ENCODE measurements around the gene SLC16A1. TPM values are rescaled to one million over a fixed set of nuclear protein-coding genes. Genes with fewer than 3 reads are reported as not detected.
"Not testable (repeated sequence)": the region's sequence is repeated elsewhere in the genome, so short reads cannot be mapped to it uniquely, and the experiment has no call there.

Gene SLC16A1
- total RNA-seq, 2 experiments from 2014 or later, result 84.7 to 86.1 TPM

DNA sequence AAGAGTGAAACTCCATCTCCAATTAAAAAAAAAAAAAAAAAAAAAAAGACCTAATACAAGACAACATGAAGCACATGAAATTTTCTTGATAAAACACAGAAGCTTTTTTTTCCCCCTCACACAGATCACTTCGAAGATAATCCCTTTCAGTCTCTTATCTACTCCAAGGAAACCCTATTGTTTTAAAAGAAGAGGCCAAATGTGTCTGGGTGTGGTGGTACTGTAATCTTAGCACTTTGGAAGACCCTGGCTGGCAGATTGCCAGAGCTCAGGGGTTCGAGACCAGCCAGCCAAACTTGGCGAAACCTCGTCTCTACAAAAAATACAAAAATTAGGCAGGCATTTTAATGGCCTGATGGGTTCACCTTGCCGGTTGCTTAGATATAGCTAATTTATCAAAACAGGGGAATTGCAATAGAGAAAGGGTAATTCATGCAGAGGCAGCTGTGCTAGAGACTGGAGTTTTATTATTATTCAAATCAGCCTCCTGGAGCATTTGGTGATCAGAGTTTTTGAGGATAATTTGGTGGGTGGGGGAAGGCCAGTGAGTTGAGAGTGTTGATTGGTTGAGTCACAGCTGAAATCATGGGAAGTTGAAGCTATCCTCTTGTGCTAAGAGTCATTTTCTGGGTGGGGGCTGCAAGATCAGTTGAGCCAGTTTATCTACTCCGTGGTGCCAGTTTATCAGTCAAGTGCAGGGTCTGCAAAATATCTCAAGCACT is 62.5 kb downstream of the SLC16A1 start:
- ChIA-PET CTCF (interaction anchor here (0.6 to 0.9 kb wide), 2 partner anchors 43 to 723 kb away, joined by 3 to 4 read pairs; no protein-coding TSS in a partner anchor), POLR2A (interaction anchor here (0.6 kb wide), 1 partner anchor 17 kb away, joined by 11 read pairs; no protein-coding TSS in a partner anchor)

- POLR2A ChIA-PET, result interaction anchor here (0.6 kb wide), 1 partner anchor 65 kb away, joined by 3 read pairs; no protein-coding TSS in a partner anchor
- CTCF ChIA-PET, result interaction anchor here (0.6 to 1.4 kb wide), 3 partner anchors 174 to 1943 kb away, joined by 3 to 5 read pairs (median 4); no protein-coding TSS in a partner anchor
Measured at GRCh38 chr1:112889906-112890305, 66.1 kb downstream of the SLC16A1 start.

DNA sequence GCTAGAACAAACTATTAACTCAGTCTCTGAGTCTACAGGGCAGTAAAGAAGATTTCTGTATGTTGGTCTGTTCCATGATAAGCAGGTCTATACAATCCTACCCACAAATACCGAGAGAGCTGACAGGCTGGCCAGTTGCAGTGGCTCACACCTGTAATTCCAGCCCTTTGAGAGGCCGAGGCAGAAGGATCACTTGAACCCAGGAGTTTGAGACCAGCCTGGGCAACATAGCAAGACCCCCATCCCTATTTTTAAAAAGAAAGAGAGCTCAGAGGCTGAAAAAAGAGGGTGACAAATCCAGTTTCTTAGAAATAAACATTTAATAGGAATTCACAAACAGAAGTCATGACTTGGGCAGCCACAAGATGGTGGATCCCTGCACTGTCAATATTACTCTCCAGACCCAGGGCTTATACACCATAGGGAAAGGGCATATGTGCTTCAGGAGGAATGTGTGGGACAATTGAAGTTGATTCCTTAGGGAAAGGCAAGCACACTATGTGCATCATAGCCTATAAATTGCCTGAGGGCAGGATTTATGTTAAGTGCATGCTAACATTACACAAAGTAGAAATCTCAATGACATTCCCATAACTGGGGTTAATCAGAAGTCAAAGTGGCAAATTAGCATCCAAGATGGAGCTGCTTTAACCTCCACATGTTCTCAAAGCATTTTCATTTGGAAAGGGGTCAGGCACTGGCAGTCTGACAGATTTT is 66.8 kb downstream of the SLC16A1 start:
- POLR2A ChIA-PET, result interaction anchor here (0.6 kb wide), 1 partner anchor 66 kb away, joined by 3 read pairs; no protein-coding TSS in a partner anchor
- CTCF ChIA-PET, result interaction anchor here (0.6 to 1.4 kb wide), 3 partner anchors 173 to 1943 kb away, joined by 3 to 5 read pairs (median 4); no protein-coding TSS in a partner anchor

- POLR2A ChIA-PET, result no interaction called here
Measured at GRCh38 chr1:112888630-112889029, 67.4 kb downstream of the SLC16A1 start.

GRCh38 chr1:112887599-112888283 is 68.3 kb downstream of the SLC16A1 start:
- CTCF ChIA-PET, result interaction anchor here (0.7 kb wide), 1 partner anchor 120 kb away, joined by 3 read pairs; no protein-coding TSS in a partner anchor
- POLR2A ChIA-PET, result no interaction called here

More at GRCh38 chr1:112888630-112889029, 67.4 kb downstream of the SLC16A1 start:
- CTCF ChIA-PET, result interaction anchor here (0.7 kb wide), 1 partner anchor 121 kb away, joined by 3 read pairs; no protein-coding TSS in a partner anchor

- POLR2A ChIA-PET, result interaction anchor here (0.6 kb wide), 1 partner anchor 253 kb away, joined by 8 read pairs; no protein-coding TSS in a partner anchor
- CTCF ChIA-PET, result not testable (repeated sequence)
Measured at GRCh38 chr1:112884996-112885395, 71.0 kb downstream of the SLC16A1 start.

DNA sequence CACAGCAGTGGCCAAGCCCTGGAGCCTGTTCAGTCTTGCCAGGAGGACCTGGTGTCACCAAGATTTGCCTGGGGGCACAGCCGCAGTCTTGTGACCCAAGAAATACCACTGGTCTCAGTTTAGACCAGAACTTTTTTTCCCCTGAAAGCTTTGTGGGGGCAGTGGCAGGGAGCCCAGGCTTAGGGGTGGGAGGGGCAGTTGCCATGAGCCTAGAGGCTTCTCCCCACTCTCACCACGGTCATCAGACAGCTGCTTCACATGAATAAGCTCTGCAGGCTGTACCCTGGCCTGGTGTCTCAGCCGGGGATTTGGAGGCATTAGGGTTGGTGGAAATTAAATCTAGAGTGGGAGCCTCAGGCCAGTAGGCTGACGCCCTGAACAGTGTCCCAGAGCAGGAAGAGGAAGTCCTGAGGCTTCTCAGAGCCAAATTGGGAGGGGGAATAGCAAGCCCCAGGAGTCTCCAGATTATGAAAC is 73.7 kb downstream of the SLC16A1 start:
- ChIA-PET CTCF (interaction anchor here (0.5 to 1.3 kb wide), 5 partner anchors 97 to 191 kb away, joined by 3 to 7 read pairs (median 3); partner anchors contain the start of gene LRIG2), POLR2A (interaction anchor here (0.6 kb wide), 1 partner anchor 47 kb away, joined by 3 read pairs; no protein-coding TSS in a partner anchor)

DNA sequence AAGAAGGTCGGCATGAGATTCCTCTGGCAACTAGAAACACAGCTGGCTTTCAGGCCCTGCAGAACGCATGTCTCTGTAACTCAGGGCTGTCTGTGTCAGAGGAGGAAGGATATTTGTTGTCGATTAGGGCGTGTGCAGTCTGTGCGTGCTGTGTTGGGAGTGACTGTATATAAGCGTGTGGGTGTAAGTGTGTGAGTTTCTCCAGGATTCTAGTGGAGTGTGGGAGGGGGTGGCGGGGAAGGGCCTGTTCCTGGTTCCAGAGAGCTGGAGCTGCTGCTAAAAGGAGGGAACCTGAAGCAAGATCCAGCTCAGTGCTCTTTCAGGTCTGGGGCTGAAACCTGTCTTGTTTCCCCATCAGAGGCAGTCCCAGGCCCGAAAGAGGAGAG is 74.3 kb downstream of the SLC16A1 start:
- POLR2A ChIA-PET, result interaction anchor here (0.6 kb wide), 1 partner anchor 48 kb away, joined by 3 read pairs; no protein-coding TSS in a partner anchor
- CTCF ChIA-PET, result interaction anchor here (0.7 to 1.3 kb wide), 3 partner anchors 161 to 191 kb away, joined by 3 to 7 read pairs (median 3); partner anchors contain the start of gene LRIG2

GRCh38 chr1:112879834-112880233 is 76.2 kb downstream of the SLC16A1 start:
- CTCF ChIA-PET, result interaction anchor here (0.5 to 1.9 kb wide), 4 partner anchors 8 to 193 kb away, joined by 3 to 7 read pairs (median 5); partner anchors contain the start of gene LRIG2
- POLR2A ChIA-PET, result no interaction called here

GRCh38 chr1:112878321-112878720 is 77.7 kb downstream of the SLC16A1 start:
- ChIA-PET POLR2A (no interaction called here), CTCF (no interaction called here)

GRCh38 chr1:112877750-112878149 is 78.2 kb downstream of the SLC16A1 start:
- POLR2A ChIA-PET, result no interaction called here

DNA sequence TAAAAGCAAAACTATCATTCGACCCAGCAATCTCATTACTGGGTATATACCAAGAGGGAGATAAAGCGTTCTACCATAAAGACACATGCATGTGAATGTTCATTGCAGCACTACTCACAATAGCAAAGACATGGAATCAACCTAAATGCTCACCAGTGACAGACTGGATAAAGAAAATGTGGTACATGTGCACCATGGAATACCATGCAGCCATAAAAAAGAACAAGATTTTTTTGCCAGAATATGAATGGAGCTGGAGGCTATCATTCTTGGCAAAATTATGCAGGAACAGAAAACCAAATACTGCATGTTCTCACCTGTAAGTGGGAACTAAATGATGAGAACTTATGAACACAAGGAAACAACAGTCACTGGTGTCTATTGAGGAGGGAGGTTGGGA is 79.7 kb downstream of the SLC16A1 start:
- ChIA-PET CTCF (interaction anchor here (1.7 kb wide), 1 partner anchor 196 kb away, joined by 6 read pairs; the partner anchor contains the start of gene LRIG2), POLR2A (interaction anchor here (0.6 kb wide), 1 partner anchor 17 kb away, joined by 11 read pairs; no protein-coding TSS in a partner anchor)

More at GRCh38 chr1:112877750-112878149, 78.2 kb downstream of the SLC16A1 start:
- CTCF ChIA-PET, result no interaction called here

GRCh38 chr1:112872551-112872962 is 83.4 kb downstream of the SLC16A1 start:
- POLR2A ChIA-PET, result no interaction called here
- CTCF ChIA-PET, result interaction anchor here (1.2 kb wide), 1 partner anchor 8 kb away, joined by 3 read pairs; no protein-coding TSS in a partner anchor

DNA sequence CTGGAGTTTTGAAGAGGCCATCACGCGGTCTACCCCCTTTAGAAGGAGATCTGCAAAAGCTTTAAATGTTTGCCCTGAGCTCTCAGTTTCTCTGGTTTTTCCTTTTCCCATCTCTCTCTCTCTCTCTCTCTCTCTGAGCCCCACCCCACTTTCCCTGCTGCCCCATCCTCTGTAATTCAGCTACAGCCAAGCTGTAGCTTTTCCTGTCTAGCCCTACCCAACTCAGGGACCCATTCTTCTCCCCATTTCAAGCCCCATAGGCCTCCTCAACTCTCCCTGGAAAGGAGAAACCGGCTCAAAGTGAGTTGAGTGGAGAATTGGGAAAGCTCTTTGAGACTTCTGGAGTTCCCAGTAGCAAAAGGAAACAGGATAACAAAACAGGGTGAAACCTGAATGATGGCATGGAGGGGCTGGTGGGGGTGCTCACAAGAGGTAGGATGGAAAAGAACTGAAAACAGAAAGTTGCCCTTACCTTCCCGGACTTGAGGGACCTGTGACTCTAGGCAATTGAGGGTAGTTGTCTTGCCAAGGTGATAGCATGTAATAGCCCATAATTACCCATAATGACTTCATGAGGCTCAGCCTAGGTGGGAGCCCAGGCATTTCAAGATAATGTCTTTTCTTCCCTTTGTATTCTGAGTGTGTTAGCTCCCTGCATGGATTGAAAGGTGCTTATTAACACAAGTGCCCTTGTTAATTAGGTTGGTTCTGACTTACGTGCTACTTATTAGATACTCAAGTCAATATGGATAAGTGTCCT is 84.9 kb downstream of the SLC16A1 start:
- CTCF ChIA-PET, result interaction anchor here (0.6 kb wide), 1 partner anchor 36 kb away, joined by 3 read pairs; no protein-coding TSS in a partner anchor
- POLR2A ChIA-PET, result no interaction called here

GRCh38 chr1:112869895-112870294 is 86.1 kb downstream of the SLC16A1 start:
- CTCF ChIA-PET, result no interaction called here
- POLR2A ChIA-PET, result no interaction called here

DNA sequence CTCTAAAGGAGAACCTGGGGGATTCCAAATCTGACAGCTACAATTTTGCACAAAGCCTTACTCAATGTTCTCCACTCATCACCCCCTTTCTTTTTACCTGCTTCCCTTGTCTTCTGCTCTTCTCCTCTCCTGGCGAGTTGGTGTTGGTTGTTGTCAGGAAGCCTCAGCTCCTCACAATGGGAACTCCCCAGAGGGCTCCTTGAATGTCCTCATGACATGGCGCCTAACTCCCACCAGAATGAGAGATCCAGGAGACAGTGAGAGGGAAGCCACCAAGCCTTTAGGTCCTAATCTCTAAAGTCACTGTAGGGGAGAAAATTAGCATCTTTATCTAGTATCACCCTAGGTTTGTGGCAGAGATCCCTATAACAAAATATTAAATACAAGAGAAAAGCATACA is 87.8 kb downstream of the SLC16A1 start:
- ChIA-PET POLR2A (no interaction called here), CTCF (no interaction called here)

DNA sequence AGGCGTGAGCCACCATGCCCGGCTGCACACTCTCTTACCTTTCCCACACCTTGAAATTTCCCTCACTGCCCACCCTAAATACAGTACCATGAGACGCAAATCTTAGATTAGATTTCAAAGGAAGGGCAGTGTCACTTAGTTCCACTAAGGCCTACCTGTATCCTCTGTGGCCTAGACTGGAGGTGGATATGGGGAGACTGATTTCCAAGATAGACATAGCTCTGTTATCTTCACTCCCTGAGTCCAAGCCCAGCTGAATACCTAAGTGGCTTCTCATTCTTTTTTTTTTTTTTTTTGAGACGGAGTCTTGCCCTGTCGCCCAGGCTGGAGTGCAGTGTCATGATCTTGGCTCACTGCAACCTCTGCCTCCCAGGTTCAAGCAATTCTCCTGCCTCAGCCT is 89.0 kb downstream of the SLC16A1 start:
- ChIA-PET POLR2A (no interaction called here), CTCF (no interaction called here)

- POLR2A ChIA-PET, result no interaction called here
- CTCF ChIA-PET, result no interaction called here
Measured at GRCh38 chr1:112866151-112866550, 89.8 kb downstream of the SLC16A1 start.

Data from activated CD8-positive, alpha-beta memory T cell treated with anti-CD3 and anti-CD28 coated beads for 36 hours (primary cell).